Embryonic facial prominence (tissue), 1 donor: Measurements from ENCODE around the gene NUMA1.

Experiments used
- DNase-seq: peaks from one replicate; pipeline ENCODE4 v3.0.0-alpha.2; 2016; ENCODE audit errors: extremely low spot score

Gene NUMA1

GRCh38 chr11:72014761-72015320, 65.5 kb downstream of the NUMA1 start:
- no peak for DNase-seq

GRCh38 chr11:72013765-72014711, 66.3 kb downstream of the NUMA1 start:
- no peak for DNase-seq

GRCh38 chr11:72012897-72013721, 67.2 kb downstream of the NUMA1 start:
- no peak for DNase-seq

- DNase-seq, result no peak
These were observed 68.2 kb downstream of the NUMA1 start for GRCh38 chr11:72012091-72012630.

- no peak for DNase-seq
These were observed 69.7 kb downstream of the NUMA1 start for GRCh38 chr11:72010529-72011233.

- DNase-seq, result no peak
These were observed 71.2 kb downstream of the NUMA1 start for GRCh38 chr11:72009156-72009555.

GRCh38 chr11:72008728-72009127, 71.6 kb downstream of the NUMA1 start:
- DNase-seq, result no peak

- DNase-seq, result no peak
These were observed 72.8 kb downstream of the NUMA1 start for GRCh38 chr11:72007587-72007986.

GRCh38 chr11:72007089-72007476, 73.3 kb downstream of the NUMA1 start:
- DNase-seq, result no peak

GRCh38 chr11:72006309-72007088, 73.8 kb downstream of the NUMA1 start:
- no peak for DNase-seq

GRCh38 chr11:72005347-72006260, 74.7 kb downstream of the NUMA1 start:
- DNase-seq, result no peak

GRCh38 chr11:72004515-72005346, 75.6 kb downstream of the NUMA1 start:
- DNase-seq, result no peak

GRCh38 chr11:72003776-72004171, 76.6 kb downstream of the NUMA1 start:
- no peak for DNase-seq

- no peak for DNase-seq
These were observed 77.2 kb downstream of the NUMA1 start for GRCh38 chr11:72002841-72003775.

- DNase-seq, result no peak
These were observed 78.3 kb downstream of the NUMA1 start for GRCh38 chr11:72001834-72002591.

GRCh38 chr11:72001285-72001684, 79.1 kb downstream of the NUMA1 start:
- no peak for DNase-seq
